Keratinocyte (primary cell): ENCODE measurements around the gene LRRC18.

ENCODE experiments used
- EZH2 ChIP-seq: IDR thresholded peaks from one replicate; pipeline ENCODE4 v1.6.1; 2012; ENCODE audit warnings: inconsistent platforms, mild to moderate bottlenecking, low read length, moderate library complexity
- TF ChIP-seq, protein P1 (sequence below), 3 experiments: IDR thresholded peaks in 1 of 3; conservative IDR thresholded peaks in 1 of 3; optimal IDR thresholded peaks in 1 of 3; 2 replicates in 2 of 3; 3 replicates in 1 of 3; pipeline versions ENCODE3 to v1.5.1; 2011; ENCODE audit warnings: low read length in 3 of 3, mild to moderate bottlenecking in 3 of 3, moderate library complexity in 2 of 3, control low read depth in 1 of 3, inconsistent platforms in 1 of 3; ENCODE audit not compliant: insufficient read depth in 2 of 3; ENCODE audit errors: extremely low read depth in 1 of 3

DNA sequence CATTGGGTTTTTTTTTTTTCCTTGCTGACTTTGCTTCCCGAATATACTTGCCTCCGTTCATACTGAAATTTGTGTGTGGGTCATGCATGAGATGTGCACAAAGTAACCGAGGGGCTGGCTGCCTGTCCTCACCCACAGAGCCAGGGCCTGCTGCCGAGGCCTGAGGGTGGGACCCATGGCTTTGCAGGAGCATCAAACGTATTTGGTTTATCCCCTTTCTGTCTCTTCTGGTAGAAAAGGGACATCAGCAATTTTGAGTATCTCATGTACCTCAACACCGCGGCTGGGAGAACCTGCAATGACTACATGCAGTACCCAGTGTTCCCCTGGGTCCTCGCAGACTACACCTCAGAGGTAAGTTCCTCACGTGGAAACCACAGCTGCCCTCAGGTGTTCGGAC is 3.5 kb upstream of the LRRC18 start:
- TF ChIP-seq, protein P1, sequence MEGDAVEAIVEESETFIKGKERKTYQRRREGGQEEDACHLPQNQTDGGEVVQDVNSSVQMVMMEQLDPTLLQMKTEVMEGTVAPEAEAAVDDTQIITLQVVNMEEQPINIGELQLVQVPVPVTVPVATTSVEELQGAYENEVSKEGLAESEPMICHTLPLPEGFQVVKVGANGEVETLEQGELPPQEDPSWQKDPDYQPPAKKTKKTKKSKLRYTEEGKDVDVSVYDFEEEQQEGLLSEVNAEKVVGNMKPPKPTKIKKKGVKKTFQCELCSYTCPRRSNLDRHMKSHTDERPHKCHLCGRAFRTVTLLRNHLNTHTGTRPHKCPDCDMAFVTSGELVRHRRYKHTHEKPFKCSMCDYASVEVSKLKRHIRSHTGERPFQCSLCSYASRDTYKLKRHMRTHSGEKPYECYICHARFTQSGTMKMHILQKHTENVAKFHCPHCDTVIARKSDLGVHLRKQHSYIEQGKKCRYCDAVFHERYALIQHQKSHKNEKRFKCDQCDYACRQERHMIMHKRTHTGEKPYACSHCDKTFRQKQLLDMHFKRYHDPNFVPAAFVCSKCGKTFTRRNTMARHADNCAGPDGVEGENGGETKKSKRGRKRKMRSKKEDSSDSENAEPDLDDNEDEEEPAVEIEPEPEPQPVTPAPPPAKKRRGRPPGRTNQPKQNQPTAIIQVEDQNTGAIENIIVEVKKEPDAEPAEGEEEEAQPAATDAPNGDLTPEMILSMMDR (optimal IDR thresholded peaks at IDR 0.05 in 1 of 3, IDR thresholded peaks at IDR 0.05 in 1 of 3, conservative IDR thresholded peaks at IDR 0.05 in 1 of 3; ENCODE audit: extremely low read depth in 1 of 3, insufficient read depth in 2 of 3, low read length in 3 of 3): no peak
- no peak for TF ChIP-seq EZH2
